Astrocyte of the cerebellum (primary cell): Measurements from ENCODE around the gene GRID1.

Source experiments
- DNase-seq: peaks from one replicate; pipeline ENCODE4 v3.0.0-alpha.2; 2011; ENCODE audit warnings: low read depth
- H3K4me3 ChIP-seq: 2 replicates; pipeline ENCODE4 v1.5.1; 2011; ENCODE audit warnings: mild to moderate bottlenecking, low read depth, low read length, moderate library complexity
- in situ Hi-C: cut with HindIII; loops from 2 replicates; pipeline ENCODE4 v1.10.0; 2017; ENCODE audit warnings: low sequenced_read_pairs
- TF ChIP-seq, protein P1 (sequence below): IDR thresholded peaks from 2 replicates; pipeline ENCODE4 v1.5.1; 2012; ENCODE audit warnings: low read length, low read depth, moderate library complexity, mild to moderate bottlenecking; ENCODE audit errors: missing control alignments

The GRID1 gene

DNA sequence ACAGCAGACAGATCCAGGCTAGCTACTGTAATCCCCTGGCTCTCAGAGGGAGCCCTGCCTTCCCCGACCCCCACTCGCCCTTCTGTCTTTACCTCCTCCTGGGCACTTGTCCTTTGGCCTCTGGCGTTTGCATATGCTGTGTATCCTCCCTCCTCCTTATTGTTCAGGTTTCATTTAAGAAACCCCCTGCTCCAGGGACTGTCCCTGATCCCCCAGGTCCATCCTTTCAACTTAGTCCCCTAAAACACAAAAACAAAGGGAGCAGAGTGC is 25.7 kb downstream of the GRID1 start:
- no peak for DNase-seq
- in situ Hi-C loops = no loop called here
- no peak overlapping the region for H3K4me3 ChIP-seq
- TF ChIP-seq, protein P1, sequence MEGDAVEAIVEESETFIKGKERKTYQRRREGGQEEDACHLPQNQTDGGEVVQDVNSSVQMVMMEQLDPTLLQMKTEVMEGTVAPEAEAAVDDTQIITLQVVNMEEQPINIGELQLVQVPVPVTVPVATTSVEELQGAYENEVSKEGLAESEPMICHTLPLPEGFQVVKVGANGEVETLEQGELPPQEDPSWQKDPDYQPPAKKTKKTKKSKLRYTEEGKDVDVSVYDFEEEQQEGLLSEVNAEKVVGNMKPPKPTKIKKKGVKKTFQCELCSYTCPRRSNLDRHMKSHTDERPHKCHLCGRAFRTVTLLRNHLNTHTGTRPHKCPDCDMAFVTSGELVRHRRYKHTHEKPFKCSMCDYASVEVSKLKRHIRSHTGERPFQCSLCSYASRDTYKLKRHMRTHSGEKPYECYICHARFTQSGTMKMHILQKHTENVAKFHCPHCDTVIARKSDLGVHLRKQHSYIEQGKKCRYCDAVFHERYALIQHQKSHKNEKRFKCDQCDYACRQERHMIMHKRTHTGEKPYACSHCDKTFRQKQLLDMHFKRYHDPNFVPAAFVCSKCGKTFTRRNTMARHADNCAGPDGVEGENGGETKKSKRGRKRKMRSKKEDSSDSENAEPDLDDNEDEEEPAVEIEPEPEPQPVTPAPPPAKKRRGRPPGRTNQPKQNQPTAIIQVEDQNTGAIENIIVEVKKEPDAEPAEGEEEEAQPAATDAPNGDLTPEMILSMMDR = no peak

DNA sequence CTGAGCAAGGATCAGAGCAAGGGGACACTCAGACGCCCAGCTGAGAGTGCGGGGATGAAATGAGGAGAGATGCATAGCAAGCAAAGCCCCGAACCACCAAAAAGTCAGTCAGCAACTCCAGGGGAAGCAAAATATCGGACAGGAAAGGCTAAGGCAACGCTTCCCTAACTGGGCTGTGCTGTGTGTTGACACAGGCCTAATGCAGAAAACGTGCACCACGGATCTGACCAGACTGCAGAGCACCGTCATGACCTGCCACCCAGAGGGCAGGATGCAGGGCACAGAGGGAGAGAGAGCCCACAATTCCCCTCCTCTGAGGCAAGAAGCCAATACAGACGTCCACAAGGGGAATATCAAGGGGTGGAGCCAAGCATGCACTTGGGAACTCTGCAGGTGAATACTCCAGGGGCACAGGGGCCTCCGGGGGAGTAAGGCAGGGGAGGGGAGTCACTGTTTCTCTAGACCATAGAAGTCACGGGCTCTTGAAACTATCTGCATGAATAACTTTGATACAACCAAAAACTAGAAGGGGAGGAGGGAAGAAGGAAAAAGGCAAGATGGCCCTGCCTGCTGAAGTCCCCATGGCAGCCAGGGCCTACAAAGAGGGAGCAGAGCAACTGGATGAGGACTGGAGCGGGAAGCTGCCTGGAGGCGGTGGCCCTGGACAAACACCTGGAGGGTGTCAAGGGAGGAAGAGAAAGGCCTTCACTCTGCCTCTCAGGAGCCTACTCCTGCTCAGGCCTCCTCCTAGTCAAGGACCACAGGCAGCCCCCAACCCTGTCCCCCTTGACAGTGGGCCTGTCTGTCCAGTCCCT is 26.2 kb downstream of the GRID1 start:
- TF ChIP-seq, protein P1 = no peak
- no peak overlapping the region for H3K4me3 ChIP-seq
- in situ Hi-C loops = no loop called here
- DNase-seq = no peak

DNA sequence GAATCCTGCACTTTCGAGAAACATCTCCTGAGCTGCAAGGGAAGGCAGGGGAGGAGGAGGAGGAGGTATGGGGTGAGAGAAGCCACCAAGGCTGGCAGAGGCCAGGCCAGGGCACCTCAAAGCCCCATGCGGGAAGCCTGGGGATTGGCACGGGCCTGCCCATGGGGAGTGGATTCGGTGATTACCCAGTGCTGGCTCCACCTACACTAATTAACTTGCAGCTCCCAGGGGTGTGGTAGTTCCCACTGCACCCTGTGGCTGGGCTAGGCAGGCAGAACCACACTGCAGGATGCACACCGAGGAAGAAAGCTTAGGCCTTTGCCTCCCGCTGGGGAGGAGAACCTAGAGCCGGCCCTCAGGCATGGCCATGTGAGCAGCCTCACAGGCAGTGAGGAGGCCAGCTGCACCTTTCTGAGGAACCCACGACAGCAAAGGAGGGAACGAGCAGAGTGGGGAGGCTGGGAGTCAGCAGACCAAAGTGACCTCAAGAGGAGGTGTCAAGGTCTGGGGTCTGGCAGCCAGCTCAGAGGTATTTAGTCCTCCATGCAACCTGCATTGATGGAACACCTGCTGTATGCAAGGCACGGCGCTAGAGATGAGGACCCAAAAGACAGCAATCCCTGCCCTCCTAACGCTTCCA is 27.2 kb downstream of the GRID1 start:
- in situ Hi-C loops = no loop called here
- TF ChIP-seq, protein P1 = no peak
- no peak for DNase-seq
- H3K4me3 ChIP-seq = no peak overlapping the region

DNA sequence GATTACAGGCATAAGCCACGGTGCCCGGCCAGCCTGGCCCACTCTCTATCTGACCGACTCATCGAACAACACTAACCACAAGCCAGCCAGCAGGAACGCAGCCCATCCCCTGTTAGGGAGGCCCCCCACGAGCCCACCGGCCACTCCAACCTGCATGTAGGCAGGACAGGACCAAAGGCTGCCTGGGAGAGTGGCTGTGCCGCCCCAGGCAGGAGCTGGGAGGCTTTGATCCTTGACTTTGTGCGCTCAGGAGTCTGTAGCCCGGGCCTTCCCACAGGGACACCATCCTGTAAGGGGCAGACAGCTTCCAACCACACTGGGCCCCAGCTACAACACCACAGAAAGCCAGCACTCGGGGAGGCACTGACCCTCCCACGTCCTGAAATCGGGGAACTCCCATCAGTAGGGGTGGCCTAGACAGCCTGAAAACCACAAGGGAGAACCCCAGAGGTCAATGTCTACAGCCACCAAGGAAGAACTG is 29.4 kb downstream of the GRID1 start:
- H3K4me3 ChIP-seq = no peak overlapping the region
- in situ Hi-C loops = no loop called here
- no peak for DNase-seq
- TF ChIP-seq, protein P1 = no peak

DNA sequence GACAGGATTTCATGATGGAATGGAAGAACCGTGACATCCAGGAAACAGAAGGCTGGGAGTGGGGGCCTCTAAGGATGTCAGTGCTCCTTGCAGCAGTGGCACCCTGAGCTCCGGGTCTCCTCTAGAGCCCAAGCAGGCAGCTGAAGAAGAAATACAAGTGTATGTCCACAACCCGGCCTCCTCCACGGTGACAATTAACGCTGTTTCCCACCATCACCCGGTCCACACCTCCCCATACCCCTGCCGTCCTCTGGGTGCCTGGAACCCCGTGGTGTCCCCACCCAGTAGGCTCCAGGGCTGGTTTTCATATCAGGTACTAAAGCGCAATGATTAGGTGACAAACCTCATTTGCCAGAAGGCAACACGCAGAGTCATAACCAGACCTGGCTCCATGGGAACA is 30.3 kb downstream of the GRID1 start:
- H3K4me3 ChIP-seq = no peak overlapping the region
- DNase-seq = no peak
- in situ Hi-C loops = no loop called here
- TF ChIP-seq, protein P1 = no peak

DNA sequence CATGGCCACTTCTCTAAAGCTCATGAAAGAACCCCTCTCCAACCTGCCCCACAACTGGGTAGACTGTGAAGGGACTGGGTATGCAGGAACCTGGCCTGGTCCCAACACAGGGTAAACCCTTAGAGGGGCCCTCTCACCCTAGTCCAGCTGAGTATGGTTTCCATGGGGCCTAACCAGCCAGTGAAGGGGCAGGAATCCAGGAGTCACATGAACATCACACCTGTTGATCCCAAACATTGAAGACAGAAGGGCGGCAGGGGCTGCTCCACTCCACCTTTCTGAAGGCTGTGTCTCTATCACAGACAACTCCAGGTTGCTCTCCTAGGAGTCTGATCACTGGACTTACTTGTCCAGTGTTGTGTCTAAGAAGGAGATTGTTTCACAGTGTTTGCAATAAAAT is 30.8 kb downstream of the GRID1 start:
- H3K4me3 ChIP-seq = no peak overlapping the region

More for the DNA sequence above, 30.8 kb downstream of the GRID1 start:
- in situ Hi-C loops = no loop called here
- DNase-seq = no peak
- TF ChIP-seq, protein P1 = no peak
